GM20000 (cell line): ENCODE results near the gene KCND1.

Source experiments
- DNase-seq: peaks from one replicate; pipeline ENCODE4 v3.0.0; 2012; ENCODE audit warnings: low spot score
- TF ChIP-seq, protein P1 (sequence below): IDR thresholded peaks from 2 replicates; pipeline ENCODE4 v1.5.1; 2012; ENCODE audit warnings: mild to moderate bottlenecking, control low read depth; ENCODE audit errors: extremely low read depth, missing control alignments

The KCND1 gene

DNA sequence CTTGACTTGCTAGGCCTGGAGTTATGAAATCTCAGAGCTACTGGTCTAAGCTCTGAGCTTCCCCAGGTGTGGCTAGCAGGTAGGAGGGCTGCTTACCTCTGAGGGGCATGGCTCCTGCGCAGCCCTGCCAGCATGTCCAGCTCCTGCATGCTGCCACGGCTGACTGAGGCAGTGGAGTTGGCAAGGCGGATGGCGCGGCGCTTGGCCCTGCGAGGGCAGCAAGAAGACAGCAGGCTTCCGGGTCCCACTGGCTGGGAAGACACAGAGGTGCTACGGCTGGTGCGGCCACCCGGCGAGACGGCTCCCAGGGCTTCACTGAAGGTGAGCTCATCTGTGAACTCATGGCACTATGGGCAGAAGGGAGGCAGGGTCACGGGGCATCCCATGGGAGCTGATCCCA lies 5.7 kb downstream of the KCND1 start:
- TF ChIP-seq, protein P1, sequence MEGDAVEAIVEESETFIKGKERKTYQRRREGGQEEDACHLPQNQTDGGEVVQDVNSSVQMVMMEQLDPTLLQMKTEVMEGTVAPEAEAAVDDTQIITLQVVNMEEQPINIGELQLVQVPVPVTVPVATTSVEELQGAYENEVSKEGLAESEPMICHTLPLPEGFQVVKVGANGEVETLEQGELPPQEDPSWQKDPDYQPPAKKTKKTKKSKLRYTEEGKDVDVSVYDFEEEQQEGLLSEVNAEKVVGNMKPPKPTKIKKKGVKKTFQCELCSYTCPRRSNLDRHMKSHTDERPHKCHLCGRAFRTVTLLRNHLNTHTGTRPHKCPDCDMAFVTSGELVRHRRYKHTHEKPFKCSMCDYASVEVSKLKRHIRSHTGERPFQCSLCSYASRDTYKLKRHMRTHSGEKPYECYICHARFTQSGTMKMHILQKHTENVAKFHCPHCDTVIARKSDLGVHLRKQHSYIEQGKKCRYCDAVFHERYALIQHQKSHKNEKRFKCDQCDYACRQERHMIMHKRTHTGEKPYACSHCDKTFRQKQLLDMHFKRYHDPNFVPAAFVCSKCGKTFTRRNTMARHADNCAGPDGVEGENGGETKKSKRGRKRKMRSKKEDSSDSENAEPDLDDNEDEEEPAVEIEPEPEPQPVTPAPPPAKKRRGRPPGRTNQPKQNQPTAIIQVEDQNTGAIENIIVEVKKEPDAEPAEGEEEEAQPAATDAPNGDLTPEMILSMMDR: no peak
- DNase-seq: no peak

DNA sequence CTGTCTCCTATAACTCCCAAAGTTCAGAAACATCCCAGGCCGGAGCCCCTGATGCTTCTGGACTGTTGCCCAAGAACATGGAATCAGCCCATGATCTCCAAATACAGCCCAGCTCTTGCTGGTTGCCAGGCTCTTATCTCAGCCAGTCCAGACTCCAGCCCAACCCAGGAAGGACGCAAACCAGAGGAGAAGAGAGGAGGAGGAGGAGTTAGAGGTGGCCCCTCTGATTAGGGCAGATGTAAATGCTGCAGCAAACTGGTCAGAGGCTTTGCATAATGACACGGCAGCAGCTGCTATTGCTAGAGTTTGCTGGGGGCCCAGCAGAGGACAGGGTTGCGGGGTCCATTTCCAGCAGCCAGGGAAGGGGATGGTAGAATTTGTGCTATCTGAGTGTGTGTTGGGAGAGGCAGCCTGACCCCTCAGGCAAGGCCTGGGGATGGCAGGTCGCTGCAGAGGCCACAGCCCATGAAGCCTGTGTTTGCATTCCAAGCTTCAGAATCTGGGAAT lies 10.0 kb downstream of the KCND1 start:
- TF ChIP-seq, protein P1: no peak
- DNase-seq: no peak

DNA sequence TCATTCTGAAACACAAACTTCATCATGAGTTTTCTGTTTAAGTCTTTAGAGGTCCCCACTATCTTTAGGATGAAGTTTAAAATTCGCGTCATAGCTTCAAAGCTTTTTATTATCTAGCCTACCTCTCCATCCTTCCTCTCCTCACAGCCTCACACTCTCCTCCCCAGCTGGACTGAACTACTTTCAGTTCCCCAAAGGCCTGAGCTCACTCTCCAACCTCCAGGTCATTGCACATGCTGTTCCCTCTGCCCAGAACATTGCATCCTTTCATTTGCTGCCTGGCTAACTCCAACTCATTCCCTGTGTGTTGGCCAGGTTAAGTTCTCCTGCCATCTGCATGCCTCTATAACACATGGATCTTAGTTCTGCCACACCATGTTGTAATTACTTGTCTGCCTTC lies 11.4 kb downstream of the KCND1 start:
- TF ChIP-seq, protein P1: no peak

DNA sequence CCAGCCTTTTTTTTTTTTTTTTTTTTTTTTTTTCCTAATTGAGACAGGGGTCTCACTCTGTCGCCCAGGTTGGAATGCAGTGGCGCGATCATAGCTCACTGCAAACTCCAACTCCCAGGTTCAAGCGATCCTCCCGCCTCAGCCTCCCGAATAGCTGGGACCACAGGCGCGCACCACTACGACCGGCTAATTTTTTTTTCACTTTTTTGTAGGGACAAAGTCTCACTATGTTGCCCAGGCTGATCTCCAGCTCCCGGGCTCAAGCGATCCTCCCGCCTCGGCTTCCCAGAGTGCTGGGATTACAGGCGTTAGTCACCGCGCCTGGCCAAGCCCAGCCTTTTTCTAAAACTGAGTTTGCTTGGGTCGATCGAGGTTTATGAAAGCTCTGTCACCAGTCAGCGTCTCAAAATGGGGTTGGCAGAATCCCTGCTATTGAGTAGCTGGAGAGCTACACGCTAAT lies 13.0 kb downstream of the KCND1 start:
- no peak for DNase-seq
- TF ChIP-seq, protein P1: no peak

More for the DNA sequence above, 11.4 kb downstream of the KCND1 start:
- DNase-seq: no peak

DNA sequence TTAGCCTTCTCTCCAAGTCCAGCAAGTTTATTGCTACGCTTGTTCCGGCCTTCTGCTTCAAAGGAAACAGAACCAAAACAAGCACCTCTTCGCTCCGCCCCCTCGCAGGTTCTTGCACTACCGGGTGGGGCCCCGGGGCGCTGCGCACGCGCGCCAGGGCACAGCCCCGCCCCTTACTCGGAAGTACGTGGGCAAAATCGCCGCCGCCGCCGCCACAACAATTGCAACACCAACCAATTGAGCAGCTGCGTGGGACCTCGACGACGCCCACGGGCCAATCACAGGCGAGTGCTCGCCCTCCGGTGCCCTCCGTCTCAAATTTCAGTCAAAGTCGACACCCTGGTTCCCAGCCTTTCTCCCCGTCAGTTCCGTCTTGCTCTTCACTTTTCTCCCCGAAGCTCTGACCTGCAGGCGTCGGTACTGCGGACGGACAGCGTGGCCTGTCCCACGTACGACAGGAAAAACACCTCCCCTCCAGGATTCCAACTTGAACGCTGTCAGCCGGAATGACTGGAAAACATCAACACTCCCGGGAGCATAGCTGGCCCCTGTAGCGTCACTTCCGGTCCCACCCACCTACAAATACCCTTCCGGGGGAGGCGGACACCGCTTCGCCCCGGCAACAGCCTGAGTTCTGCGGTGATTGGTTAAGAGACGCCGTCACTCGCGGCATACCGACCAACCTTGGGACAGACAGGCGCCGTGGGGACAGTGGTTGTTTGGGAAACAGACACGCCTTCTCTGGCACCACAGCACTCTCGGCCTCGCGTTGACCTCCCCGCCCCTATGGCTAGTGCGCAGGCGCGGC lies 13.6 kb downstream of the KCND1 start:
- TF ChIP-seq, protein P1: no peak
- peak; percentile 91 for DNase-seq

DNA sequence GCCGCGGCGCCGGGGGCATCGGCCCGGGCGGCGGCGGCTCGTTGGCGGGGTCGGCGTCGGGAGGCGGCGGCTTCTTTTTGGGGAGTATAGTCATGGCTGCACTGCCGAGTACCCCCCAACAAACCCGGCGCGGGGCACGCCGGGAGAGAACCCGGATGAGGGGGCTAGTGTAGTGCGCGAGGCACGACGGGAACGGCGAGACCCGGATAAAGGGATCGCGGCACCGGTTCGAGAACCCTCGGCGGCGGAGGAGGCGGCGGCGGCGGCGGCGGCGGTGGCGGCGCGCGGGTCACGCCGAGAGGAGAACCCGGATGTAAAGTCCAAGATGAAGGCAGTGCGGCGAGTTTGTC lies 14.2 kb downstream of the KCND1 start, which contains the start of gene OTUD5:
Gene OTUD5 (minus strand): TSS at position 131 of the 350 bp plus-strand sequence. CDS start 37 bp downstream, at position 94.
- TF ChIP-seq, protein P1: no peak
- peak; percentile 87 for DNase-seq

DNA sequence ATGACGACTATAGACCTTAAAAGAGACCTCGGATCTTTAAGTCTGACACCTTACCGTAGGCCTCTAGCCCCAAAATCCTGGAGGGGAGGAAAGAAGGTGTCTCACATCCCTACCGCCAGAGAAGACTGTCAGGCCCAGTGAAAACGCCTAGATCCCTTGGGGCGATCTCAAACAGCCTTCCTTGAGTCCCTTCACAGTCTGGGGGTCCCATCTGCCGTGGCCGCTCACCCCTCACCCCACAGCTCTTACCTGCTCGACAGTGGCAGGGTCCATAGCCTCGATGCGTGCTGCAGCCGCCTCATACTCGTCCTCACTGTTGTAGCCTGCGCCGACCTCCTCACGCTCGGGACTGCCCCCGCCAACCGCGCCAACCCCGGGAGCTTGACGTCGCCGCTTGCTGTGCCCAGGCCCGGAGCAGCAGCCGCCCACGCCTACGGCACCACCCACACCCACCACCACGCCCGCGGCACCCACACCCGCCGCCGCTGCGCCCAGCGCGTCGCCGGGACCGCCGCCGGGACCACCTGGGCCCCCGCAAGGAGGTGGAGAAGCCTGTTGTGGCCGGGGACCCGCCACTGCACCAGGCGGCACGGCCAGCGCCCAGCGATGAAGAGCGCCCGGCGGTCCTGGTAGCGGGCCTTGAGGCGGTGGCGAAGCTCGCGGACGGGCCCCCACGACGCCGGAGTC lies 14.8 kb downstream of the KCND1 start:
- TF ChIP-seq, protein P1: no peak
- no peak for DNase-seq
